Astrocyte of the cerebellum (primary cell): Measurements from ENCODE around the gene STK36.

Experiments
- DNase-seq: peaks from one replicate; pipeline ENCODE4 v3.0.0-alpha.2; 2011; ENCODE audit warnings: low read depth
- H3K4me3 ChIP-seq: 2 replicates; pipeline ENCODE4 v1.5.1; 2011; ENCODE audit warnings: mild to moderate bottlenecking, low read depth, low read length, moderate library complexity
- in situ Hi-C: cut with HindIII; loops from 2 replicates; pipeline ENCODE4 v1.10.0; 2017; ENCODE audit warnings: low sequenced_read_pairs
- TF ChIP-seq, protein P1 (sequence below): IDR thresholded peaks from 2 replicates; pipeline ENCODE4 v1.5.1; 2012; ENCODE audit warnings: low read length, low read depth, moderate library complexity, mild to moderate bottlenecking; ENCODE audit errors: missing control alignments

The STK36 gene

DNA sequence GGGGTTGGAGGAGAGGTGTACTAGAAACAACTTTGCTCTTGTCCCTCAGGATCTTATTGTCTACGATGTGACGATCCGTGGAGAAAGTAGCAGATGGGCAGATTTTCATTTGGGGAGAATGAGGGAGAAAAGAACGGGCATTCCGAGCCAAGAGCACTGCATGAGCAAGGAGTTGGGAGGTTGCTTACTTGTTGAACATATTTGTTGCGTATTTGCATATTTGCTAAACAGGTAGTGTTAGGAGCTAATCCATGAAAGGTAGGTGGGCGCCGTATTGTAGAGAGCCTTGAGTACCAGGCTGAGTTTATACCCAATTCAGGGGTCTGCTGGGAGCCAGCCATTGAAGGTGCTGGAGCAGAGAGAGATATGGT, 11.9 kb upstream of the STK36 start:
- peak overlapping the region; percentile 74 for H3K4me3 ChIP-seq
- DNase-seq = no peak
- TF ChIP-seq, protein P1, sequence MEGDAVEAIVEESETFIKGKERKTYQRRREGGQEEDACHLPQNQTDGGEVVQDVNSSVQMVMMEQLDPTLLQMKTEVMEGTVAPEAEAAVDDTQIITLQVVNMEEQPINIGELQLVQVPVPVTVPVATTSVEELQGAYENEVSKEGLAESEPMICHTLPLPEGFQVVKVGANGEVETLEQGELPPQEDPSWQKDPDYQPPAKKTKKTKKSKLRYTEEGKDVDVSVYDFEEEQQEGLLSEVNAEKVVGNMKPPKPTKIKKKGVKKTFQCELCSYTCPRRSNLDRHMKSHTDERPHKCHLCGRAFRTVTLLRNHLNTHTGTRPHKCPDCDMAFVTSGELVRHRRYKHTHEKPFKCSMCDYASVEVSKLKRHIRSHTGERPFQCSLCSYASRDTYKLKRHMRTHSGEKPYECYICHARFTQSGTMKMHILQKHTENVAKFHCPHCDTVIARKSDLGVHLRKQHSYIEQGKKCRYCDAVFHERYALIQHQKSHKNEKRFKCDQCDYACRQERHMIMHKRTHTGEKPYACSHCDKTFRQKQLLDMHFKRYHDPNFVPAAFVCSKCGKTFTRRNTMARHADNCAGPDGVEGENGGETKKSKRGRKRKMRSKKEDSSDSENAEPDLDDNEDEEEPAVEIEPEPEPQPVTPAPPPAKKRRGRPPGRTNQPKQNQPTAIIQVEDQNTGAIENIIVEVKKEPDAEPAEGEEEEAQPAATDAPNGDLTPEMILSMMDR = no peak
- in situ Hi-C loops = loop anchor here (5.0 kb wide), 1 partner anchor 88 kb away; no protein-coding TSS in a partner anchor

DNA sequence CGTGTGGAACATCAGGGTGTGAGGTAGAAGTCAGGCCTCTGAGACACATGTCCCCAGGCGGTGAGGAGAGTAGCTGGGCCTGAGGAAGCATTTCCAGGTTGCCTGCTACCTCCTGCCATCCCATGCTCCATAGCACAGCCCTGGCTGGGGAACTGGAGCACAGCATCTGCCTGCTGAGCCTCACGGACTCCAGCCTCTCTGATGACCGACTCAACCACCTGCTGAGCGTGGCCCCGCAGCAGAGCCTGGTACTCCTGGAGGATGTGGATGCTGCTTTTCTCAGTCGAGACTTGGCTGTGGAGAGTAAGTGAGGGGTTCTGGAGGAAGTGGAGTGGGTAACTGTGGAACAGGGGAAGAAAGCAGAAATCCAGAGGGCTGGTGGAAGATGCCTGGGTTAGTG, 9.5 kb upstream of the STK36 start:
- in situ Hi-C loops = no loop called here
- DNase-seq = no peak
- TF ChIP-seq, protein P1 = no peak
- H3K4me3 ChIP-seq = no peak overlapping the region

DNA sequence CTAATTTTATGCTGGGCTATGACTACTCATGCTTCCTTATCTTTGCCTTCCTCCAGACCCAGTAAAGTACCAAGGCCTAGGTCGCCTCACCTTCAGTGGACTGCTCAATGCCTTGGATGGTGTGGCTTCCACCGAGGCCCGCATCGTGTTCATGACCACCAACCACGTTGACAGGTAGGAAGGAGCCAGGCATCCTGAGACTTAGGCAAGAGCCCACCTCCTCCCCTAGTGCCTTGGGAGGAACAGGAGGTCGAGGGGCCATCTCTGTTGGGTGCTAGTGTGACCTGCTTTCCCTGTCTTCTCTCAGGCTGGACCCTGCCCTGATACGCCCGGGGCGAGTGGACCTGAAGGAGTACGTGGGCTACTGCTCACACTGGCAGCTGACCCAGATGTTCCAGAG, 9.1 kb upstream of the STK36 start:
- in situ Hi-C loops = no loop called here
- TF ChIP-seq, protein P1 = no peak
- no peak overlapping the region for H3K4me3 ChIP-seq
- no peak for DNase-seq

DNA sequence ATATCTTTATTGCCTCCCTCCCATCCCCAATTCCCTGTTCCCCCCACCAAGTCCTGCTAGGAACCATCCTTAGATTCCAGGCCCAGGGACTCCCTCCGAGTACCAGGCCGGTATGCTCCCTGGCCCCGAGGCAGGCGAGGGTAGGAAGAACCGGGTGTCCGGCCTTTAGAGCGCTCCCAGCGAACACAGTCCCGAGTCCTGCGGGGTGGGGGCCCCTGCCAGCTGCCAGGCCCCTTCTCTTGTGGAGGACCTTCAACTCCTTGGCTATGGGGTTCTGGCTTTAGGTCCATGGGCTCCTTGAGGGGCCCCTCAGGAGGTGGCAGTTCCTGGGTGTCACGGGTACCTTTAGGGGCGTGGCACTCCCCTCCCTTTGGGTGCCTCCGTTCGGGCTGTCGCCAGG, 8.0 kb upstream of the STK36 start:
- in situ Hi-C loops = no loop called here

DNA sequence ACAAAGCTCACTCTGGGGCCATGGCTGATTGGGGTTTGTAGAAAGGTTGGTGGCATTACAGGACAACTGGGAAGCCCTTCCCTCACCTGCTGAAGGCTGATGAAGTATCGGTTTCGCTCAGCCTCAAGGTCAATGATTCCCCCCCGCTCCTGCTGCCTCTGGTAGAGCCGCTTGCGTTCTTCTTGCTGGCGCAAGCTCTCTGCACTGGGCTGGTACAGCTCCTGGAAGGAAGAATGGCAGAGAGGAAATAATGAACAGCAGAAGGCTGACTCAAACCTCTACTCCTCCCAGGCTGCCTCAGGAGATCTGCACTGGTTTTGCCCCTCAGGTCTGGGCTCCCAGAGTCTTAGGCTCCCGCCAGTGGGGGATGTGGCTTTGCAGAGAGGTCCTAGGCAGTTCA, 7.2 kb upstream of the STK36 start:
- TF ChIP-seq, protein P1 = no peak
- no peak for DNase-seq
- in situ Hi-C loops = no loop called here
- H3K4me3 ChIP-seq = no peak overlapping the region

More for the DNA sequence above, 8.0 kb upstream of the STK36 start:
- TF ChIP-seq, protein P1 = no peak
- no peak overlapping the region for H3K4me3 ChIP-seq
- DNase-seq = no peak

DNA sequence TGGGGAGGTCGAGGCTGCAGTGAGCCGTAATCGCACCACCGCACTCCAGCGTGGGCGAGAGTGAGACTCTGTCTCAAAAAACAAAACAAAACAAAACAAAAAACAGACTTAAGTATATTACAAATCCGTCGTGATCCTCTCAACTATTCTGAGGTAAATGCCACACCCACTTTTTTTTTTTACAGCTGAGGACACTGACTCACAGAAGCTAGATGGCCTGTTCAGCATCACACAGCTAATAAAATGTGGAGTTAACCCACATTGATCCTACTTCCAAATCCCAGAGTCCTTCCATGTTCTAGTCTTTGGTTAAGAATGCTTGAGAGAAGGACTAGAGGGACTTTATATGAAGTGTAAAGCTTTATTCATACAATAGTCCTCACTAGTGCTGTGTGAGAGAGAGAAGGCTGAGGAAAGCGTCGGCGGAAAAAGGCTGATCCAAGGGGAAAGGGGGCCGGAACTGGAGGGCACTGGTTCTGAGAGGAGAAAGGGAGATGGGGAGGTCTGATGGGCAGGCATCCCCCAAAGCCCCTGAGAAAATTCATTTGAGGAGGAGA, 711 bp upstream of the STK36 start:
- TF ChIP-seq, protein P1 = no peak
- in situ Hi-C loops = loop anchor here (5.0 kb wide), 1 partner anchor 66 kb away; no protein-coding TSS in a partner anchor
- H3K4me3 ChIP-seq = peak overlapping the region; percentile 84
- no peak for DNase-seq
